ENCODE measurements around the gene MMP25.

- TF ChIP-seq CTCF (IDR thresholded peaks at IDR 0.05) (no peak), POLR2A (IDR thresholded peaks at IDR 0.05) (no peak)
Measured at GRCh38 chr16:3045758-3046640, at the start of gene MMP25.
